GM12892 (cell line): Measurements from ENCODE around the gene FBXL5.

Experiments used
- DNase-seq: peaks from one replicate; pipeline ENCODE4 v3.0.0; 2011; ENCODE audit not compliant: insufficient read length
- FAIRE-seq: peaks from 2 replicates; lab custom pipeline; 2011; peaks lifted over from hg19 to GRCh38; lab: Jason Lieb, UNC
- POLR2A ChIP-seq: IDR thresholded peaks from 2 replicates; pipeline ENCODE4 v1.6.1; 2011; ENCODE audit warnings: low read depth, low read length, control low read depth
- POLR2AphosphoS5 ChIP-seq: IDR thresholded peaks from 2 replicates; pipeline ENCODE4 v1.6.1; 2011; ENCODE audit warnings: low read depth, low read length, control low read depth
- TAF1 ChIP-seq: IDR thresholded peaks from 2 replicates; pipeline ENCODE4 v1.6.1; 2011; ENCODE audit warnings: low read depth, mild to moderate bottlenecking, control low read depth, low read length, borderline replicate concordance

FBXL5 gene

DNA sequence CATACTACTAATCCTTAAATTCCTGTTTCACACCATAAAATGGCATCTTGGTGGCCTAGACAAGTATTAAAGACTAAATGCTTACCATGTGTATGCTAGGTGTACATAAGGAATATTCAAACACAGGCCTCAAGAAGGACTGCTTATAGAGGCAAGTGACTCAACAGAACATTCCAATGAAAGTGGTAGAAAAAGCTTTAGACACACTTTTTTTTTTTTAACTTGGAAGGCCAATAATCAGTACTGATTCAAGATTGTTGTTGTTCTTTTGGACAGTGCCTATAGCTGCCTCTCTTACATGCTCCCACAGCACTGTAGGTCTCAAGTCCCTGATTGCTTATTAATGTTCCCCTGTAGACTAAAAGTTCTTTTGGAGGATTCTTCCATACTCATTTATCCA lies 77.6 kb downstream of the FBXL5 start:
- FAIRE-seq (no peak), DNase-seq (no peak)
- TF ChIP-seq POLR2AphosphoS5 (no peak), TAF1 (no peak), POLR2A (no peak)

DNA sequence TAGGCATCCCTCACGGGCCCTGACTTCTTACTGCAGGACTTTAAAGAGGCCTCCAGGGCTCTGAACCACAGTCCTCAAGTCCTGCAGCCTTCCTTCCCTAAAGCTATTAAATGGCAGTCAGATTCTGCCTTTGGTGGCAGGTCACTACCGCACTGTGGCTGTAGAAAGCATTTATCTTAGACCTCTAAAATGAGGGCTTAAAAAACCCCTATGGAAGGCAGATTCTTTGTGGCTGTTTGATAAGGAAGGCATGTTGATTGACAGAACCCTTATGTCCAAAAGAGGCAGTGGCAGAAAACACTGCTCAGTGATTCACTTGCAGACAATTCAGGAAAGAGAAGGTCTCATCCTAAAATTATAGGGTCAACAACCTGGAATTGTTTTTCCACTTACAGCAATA lies 79.2 kb downstream of the FBXL5 start:
- DNase-seq, result no peak
- no peak for TF ChIP-seq POLR2AphosphoS5
- TF ChIP-seq POLR2A, result no peak
- no peak for TF ChIP-seq TAF1
- FAIRE-seq, result no peak

DNA sequence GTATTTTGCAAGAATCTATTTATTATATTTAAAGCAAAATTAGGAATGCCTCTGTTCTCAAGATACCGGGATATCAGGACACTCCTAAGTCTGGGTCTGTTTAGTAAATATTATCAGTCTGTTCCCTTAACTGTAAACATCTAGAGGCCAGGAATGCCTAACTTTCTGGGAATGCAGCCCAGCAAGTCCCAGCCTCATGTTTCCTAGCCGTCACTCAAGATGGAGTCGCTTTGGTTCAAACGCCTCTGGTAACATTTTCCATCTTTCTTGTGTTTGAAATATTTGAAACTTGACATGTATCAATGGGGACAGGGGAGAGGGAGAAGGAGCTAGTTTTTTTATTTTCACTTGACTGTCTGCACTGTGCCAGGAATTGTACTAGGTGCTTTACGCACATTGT lies 85.4 kb downstream of the FBXL5 start:
- no peak for DNase-seq
- TF ChIP-seq POLR2AphosphoS5 (no peak), TAF1 (no peak), POLR2A (no peak)
- no peak for FAIRE-seq

DNA sequence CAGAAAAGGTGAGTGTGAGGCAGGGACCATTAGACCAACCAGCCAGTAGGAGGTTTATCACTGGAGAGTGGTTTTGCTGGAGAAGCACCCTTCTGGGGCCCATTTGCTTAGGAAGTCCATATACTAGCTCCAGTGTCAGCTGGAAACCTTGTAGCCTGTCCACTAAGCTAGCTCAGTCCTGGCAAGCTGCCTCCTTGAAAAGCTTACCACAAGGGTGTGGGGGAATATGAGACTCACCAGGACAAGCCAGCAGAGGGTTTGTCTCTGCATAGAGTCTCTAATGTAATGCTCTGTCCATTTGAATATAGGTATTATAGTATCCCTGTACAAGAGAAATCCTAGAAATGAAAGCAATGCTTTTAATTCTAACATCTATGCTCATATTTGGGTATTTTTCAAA lies 86.3 kb downstream of the FBXL5 start:
- no peak for FAIRE-seq
- no peak for DNase-seq
- TF ChIP-seq POLR2A (no peak), TAF1 (no peak), POLR2AphosphoS5 (no peak)

- no peak for FAIRE-seq
- no peak for TF ChIP-seq POLR2A
- TF ChIP-seq POLR2AphosphoS5, result no peak
- TF ChIP-seq TAF1, result no peak
- no peak for DNase-seq
These were observed 91.3 kb downstream of the FBXL5 start for GRCh38 chr4:15563871-15564270.

- DNase-seq (no peak), FAIRE-seq (no peak)
- TF ChIP-seq TAF1, result no peak
- TF ChIP-seq POLR2A, result no peak
- no peak for TF ChIP-seq POLR2AphosphoS5
These were observed 92.5 kb downstream of the FBXL5 start for GRCh38 chr4:15562623-15563022.

- no peak for DNase-seq
These were observed 93.0 kb downstream of the FBXL5 start for GRCh38 chr4:15562114-15562513.

GRCh38 chr4:15558561-15558960 lies 96.6 kb downstream of the FBXL5 start:
- FAIRE-seq, result no peak
- DNase-seq, result no peak
- TF ChIP-seq POLR2AphosphoS5, result no peak

More at GRCh38 chr4:15562114-15562513, 93.0 kb downstream of the FBXL5 start:
- TF ChIP-seq POLR2A (no peak), POLR2AphosphoS5 (no peak), TAF1 (no peak)
- FAIRE-seq, result no peak

DNA sequence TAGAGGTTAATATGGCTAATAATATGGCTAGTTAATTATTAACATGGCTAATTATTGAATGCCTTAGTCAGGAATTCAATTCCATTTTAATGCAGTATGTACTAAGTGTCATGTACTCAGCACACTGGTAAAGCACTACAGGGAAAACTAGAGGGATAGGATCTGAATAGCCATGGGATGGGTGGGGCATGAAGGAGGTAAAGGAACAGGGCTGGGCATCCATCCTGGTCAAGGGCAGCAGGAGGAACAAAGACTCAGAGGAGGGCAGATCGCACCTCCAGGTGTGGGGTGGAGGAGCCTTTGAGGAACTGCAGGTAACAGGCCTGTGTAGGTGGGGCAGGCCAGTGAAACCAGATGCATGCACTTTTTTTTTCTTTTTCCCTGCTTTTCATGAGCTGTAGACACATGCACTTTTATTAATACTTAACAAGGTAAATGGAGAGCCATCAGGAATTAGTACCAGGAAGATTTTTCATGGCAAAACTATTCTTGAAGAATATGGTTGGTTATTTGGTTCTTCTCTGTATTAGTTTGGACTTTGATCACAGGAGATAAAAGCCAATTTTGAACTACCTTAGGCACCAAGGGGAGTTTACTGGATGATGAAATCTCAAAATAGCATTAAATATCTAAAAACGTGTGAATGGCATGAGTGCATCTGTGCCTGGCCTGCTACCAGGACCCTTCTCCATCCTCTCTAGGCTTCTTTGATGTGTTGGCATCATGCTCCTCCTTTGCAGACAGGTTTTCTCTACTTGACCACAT lies 97.2 kb downstream of the FBXL5 start:
- TF ChIP-seq POLR2A, result no peak
- TF ChIP-seq TAF1, result no peak
- no peak for TF ChIP-seq POLR2AphosphoS5
- FAIRE-seq, result no peak
- no peak for DNase-seq

- DNase-seq (no peak), FAIRE-seq (no peak)
- TF ChIP-seq POLR2A (no peak), POLR2AphosphoS5 (no peak), TAF1 (no peak)
These were observed 98.6 kb downstream of the FBXL5 start for GRCh38 chr4:15556511-15557092.
